ENCODE measurements around the gene ZNF668.
A peak's percentile ranks its signal among the peaks of the same experiment; 100 is the strongest.

Gene ZNF668

DNA sequence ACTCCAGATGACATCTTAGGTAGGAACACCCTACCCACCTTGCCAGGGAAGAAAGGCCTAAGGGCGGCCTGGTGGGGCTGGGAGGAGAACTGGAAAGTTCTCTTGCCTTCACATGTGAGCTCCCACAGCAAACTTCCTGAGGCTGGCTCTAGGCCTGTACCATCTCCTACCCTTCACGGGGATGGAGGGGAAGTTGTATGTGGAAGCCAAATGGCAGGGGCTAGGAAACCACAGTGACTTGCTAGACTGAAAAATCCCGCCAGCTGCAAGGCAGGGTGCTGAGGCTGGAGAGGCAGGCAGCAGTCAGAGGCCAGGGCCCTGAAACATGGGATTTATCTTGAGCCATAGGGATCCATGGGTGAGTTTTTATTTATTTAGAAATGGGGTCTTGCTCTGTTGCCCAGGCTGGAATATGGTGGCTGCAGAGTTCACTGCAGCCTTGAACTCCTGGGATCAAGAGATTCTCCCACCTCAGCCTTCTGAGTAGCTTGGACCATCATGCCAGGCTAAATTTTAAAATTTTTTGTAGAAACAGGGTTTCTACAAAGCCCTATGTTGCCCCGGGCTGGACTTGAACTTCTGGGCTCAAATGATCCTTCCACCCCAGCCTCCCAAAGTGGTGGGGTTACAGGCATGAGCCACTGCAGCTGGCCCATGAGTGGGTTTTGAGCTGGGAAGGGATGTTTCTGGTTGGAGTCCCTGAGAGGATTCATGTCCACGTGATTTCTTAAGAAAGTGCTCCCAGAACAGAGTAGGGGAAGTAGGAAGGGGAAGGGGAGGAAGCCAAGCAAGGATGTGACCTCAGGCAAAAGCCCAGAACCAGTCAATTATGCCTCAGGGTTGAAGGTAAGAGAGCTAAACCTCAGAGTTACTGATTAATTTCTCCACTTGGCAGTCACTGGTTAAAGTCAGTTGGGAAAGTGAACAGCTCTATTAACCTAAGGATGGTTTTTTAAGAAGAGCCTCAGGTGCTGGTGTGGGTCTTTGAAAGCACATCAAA lies 39.4 kb upstream of the ZNF668 start:
- no peak overlapping the region for H3K27ac Mint-ChIP-seq
- H3K9me3 Mint-ChIP-seq, result no peaks in the 10 kb centered on the region
- no peak overlapping the region for H3K4me3 Mint-ChIP-seq
- H3K4me1 Mint-ChIP-seq, result peaks cover 16% of the 10 kb centered on the region
- H3K27me3 Mint-ChIP-seq (ENCODE audit: low read depth, poor library complexity), result peaks cover 3% of the 10 kb centered on the region
- peaks cover 16% of the 10 kb centered on the region for H3K36me3 Mint-ChIP-seq (ENCODE audit: low read depth)
- DNase-seq, result no peak
- TF ChIP-seq, protein P1, sequence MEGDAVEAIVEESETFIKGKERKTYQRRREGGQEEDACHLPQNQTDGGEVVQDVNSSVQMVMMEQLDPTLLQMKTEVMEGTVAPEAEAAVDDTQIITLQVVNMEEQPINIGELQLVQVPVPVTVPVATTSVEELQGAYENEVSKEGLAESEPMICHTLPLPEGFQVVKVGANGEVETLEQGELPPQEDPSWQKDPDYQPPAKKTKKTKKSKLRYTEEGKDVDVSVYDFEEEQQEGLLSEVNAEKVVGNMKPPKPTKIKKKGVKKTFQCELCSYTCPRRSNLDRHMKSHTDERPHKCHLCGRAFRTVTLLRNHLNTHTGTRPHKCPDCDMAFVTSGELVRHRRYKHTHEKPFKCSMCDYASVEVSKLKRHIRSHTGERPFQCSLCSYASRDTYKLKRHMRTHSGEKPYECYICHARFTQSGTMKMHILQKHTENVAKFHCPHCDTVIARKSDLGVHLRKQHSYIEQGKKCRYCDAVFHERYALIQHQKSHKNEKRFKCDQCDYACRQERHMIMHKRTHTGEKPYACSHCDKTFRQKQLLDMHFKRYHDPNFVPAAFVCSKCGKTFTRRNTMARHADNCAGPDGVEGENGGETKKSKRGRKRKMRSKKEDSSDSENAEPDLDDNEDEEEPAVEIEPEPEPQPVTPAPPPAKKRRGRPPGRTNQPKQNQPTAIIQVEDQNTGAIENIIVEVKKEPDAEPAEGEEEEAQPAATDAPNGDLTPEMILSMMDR (IDR thresholded peaks at IDR 0.05), result no peak

DNA sequence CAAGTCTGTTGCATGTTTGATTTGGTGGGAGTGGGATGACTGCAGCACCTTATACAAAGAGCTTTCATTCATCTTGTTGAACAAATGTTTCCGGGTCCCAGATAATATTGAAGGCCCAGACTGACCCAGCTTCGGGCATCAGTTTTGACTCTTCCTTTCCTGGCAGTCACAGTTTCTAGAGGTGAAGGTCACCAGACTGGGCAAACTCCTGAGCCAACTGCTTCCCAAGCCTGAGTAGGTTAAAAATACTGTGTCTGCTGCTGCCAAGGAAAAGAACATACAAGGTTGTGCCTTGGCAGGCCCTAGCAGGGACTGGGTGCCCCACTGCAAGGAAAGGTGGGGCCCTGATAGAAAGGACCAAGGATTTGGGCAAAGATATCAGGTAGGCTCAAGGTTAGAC lies 38.7 kb upstream of the ZNF668 start:
- H3K36me3 Mint-ChIP-seq (ENCODE audit: low read depth), result peaks cover 16% of the 10 kb centered on the region

DNA sequence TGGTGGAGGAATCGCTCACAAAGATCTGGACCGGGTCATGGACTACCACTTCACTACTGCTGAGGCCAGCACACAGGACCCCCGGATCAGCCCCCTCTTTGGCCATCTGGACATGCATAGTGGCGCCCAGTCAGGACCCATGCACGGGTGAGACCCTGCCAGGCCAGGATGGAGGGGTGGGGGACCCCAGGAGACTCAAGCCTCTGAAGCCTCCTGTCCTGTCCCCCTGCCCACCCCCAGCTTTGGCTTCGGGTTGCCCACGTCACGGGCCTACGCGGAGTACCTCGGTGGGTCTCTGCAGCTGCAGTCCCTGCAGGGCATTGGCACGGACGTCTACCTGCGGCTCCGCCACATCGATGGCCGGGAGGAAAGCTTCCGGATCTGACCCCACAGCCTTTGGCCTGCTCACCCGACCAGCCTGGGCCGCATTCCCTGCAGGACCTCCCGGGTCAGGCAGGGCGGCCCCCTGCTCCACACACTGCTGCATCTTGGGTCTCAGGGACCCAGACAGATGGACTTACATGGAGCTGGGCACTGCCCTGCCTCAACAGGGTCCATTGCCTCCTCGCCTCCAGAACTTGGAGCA lies 37.9 kb upstream of the ZNF668 start:
- H3K27ac Mint-ChIP-seq, result no peak overlapping the region
- H3K4me3 Mint-ChIP-seq, result no peak overlapping the region
- H3K9me3 Mint-ChIP-seq, result no peaks in the 10 kb centered on the region
- DNase-seq, result no peak
- H3K27me3 Mint-ChIP-seq (ENCODE audit: low read depth, poor library complexity), result peaks cover 3% of the 10 kb centered on the region
- peaks cover 20% of the 10 kb centered on the region for H3K4me1 Mint-ChIP-seq
- TF ChIP-seq, protein P1 (IDR thresholded peaks at IDR 0.05), result no peak
- H3K36me3 Mint-ChIP-seq (ENCODE audit: low read depth), result peaks cover 16% of the 10 kb centered on the region

More for the DNA sequence above, 38.7 kb upstream of the ZNF668 start:
- H3K4me3 Mint-ChIP-seq, result no peak overlapping the region
- H3K27me3 Mint-ChIP-seq (ENCODE audit: low read depth, poor library complexity), result peaks cover 3% of the 10 kb centered on the region
- H3K27ac Mint-ChIP-seq, result no peak overlapping the region
- H3K4me1 Mint-ChIP-seq, result peaks cover 14% of the 10 kb centered on the region
- no peak for DNase-seq
- no peaks in the 10 kb centered on the region for H3K9me3 Mint-ChIP-seq
- TF ChIP-seq, protein P1 (IDR thresholded peaks at IDR 0.05), result no peak

DNA sequence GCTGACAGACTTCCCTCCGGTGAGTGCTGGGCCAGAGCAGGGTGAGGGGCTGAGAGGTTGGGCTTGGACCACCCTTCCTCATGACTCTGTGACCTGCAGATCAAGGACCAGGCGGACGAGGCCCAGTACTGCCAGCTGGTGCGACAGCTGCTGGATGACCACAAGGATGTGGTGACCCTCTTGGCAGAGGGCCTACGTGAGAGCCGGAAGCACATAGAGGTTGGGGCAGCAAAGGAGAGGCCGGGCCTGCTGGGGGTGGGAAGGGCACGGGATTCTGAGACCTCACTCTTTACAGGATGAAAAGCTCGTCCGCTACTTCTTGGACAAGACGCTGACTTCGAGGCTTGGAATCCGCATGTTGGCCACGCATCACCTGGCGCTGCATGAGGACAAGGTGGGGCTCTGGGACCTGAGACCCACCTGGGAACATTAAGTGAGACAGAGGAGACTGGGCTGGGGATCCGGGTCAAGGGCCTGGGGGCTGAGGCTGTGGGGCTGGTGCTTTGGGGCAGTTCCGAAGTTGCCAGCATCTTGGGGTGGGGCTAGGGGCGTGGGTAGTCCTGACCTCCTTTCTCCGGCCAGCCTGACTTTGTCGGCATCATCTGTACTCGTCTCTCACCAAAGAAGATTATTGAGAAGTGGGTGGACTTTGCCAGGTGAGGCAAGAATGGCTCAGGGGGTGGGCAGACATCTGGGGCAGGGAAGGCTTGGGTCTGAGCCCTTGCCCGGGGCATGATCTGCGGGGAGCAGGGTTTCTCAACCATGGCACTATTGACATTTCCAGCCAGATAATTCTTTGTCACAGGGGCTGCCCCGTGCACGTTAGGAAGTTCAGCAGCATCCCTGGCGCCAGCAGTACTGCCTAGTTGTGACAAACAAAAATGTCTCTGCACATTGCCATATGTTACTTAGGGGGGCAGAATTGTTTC lies 36.3 kb upstream of the ZNF668 start:
- Mint-ChIP-seq H3K9me3 (peaks cover 3% of the 10 kb centered on the region), H3K27ac (peak overlapping the region; percentile 92)
- no peak for DNase-seq

DNA sequence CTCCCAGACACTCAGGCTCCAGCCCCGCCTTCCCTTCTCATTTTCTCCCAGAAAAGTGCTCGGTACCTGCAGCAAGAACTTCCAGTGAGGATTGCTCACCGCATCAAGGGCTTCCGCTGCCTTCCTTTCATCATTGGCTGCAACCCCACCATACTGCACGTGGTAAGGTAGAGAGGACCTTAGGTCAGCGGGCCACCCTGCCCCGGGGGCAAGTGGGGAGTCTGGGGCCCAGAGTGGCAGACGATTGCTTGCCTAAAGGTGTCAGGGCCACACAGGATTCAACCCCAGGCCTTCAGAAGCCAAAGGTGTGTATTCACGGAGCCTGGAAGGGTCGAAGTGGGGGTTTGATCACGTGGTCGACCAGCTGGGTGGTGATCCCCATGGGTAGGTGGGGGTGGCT lies 35.6 kb upstream of the ZNF668 start:
- Mint-ChIP-seq H3K9me3 (peaks cover 3% of the 10 kb centered on the region), H3K36me3 (ENCODE audit: low read depth) (peaks cover 16% of the 10 kb centered on the region)
- no peak for DNase-seq

More for the DNA sequence above, 36.3 kb upstream of the ZNF668 start:
- Mint-ChIP-seq H3K4me1 (peaks cover 20% of the 10 kb centered on the region), H3K4me3 (peak overlapping the region; percentile 63), H3K27me3 (ENCODE audit: low read depth, poor library complexity) (peaks cover 3% of the 10 kb centered on the region), H3K36me3 (ENCODE audit: low read depth) (peaks cover 16% of the 10 kb centered on the region)
- TF ChIP-seq, protein P1 (IDR thresholded peaks at IDR 0.05), result no peak

More for the DNA sequence above, 35.6 kb upstream of the ZNF668 start:
- Mint-ChIP-seq H3K4me3 (peak overlapping the region; percentile 88), H3K27me3 (ENCODE audit: low read depth, poor library complexity) (peaks cover 3% of the 10 kb centered on the region), H3K27ac (no peak overlapping the region), H3K4me1 (peaks cover 20% of the 10 kb centered on the region)
- TF ChIP-seq, protein P1 (IDR thresholded peaks at IDR 0.05), result no peak

All from nephron progenitor cell (in vitro differentiated cells).